Muscle of leg (tissue), 16 donors: Measurements from ENCODE around the gene FAM83E. TPM values are rescaled to one million over a fixed set of nuclear protein-coding genes. Genes with fewer than 3 reads are reported as not detected.
"Not testable (repeated sequence)": the region's sequence is repeated elsewhere in the genome, so short reads cannot be mapped to it uniquely, and the experiment has no call there.

Source experiments
- DNase-seq: peaks from one replicate; pipeline ENCODE4 v3.0.0; 2013
- H3K27ac ChIP-seq: one replicate; pipeline ENCODE4 v1.5.1; 2013; ENCODE audit warnings: mild to moderate bottlenecking, low read length, control low read depth
- H3K27me3 ChIP-seq: one replicate; pipeline ENCODE4 v1.6.1; 2013; ENCODE audit warnings: low read length; ENCODE audit not compliant: control insufficient read depth, insufficient read depth
- H3K36me3 ChIP-seq: one replicate; pipeline ENCODE4 v1.6.1; 2013; ENCODE audit warnings: low read length; ENCODE audit not compliant: control insufficient read depth, insufficient read depth
- H3K4me1 ChIP-seq: one replicate; pipeline ENCODE4 v1.6.1; 2013; ENCODE audit warnings: low read length; ENCODE audit not compliant: control insufficient read depth, insufficient read depth
- H3K4me3 ChIP-seq: one replicate; pipeline ENCODE4 v1.5.1; 2013; ENCODE audit warnings: low read length, control low read depth
- H3K9me3 ChIP-seq: replicated peaks from 2 replicates; pipeline ENCODE4 v1.6.1; 2013; ENCODE audit warnings: low read depth, low read length; ENCODE audit not compliant: control insufficient read depth
- WGBS: methylation state at CpG from one replicate; pipeline ENCODE4 v1.1.5; 2013; ENCODE audit warnings: missing lambda C conversion rate; ENCODE audit not compliant: insufficient coverage; 5-methylcytosine and 5-hydroxymethylcytosine counted together
- long read RNA-seq, 11 donors: transcript quantifications; one replicate each; lab custom pipeline, GENCODE V29; 2026
- polyA plus RNA-seq, 8 donors: library from polyadenylated mRNA; unstranded; fragments of 120-200 nt; gene quantifications; one replicate each; pipeline versions ENCODE4 v1.2.1 to v1.2.3, GENCODE V29; 2013; ENCODE audit warnings: inconsistent platforms in 1 of 8, low replicate concordance in 1 of 8; ENCODE audit not compliant: insufficient read length in 8 of 8, insufficient read depth in 1 of 8
- total RNA-seq: library from RNA; stranded (reverse); fragments of 120-200 nt; gene quantifications from one replicate; pipeline ENCODE4 v1.2.4, GENCODE V29; 2013

The FAM83E gene
- total RNA-seq (0.13 TPM), polyA plus RNA-seq (1 to 10 TPM in 1 of 8 donors, under 1 TPM in 6, not detected in 1; 0.11 to 1.2 (median 0.18) TPM)
- long read RNA-seq, donor 1, result 0 reads
- long read RNA-seq, donor 2, result 0 reads
- long read RNA-seq, donor 3, result 0 reads
- long read RNA-seq, donor 4, result 0 reads
- long read RNA-seq, donor 5, result 0 reads
- long read RNA-seq, donor 6, result 0 reads
- long read RNA-seq, donor 7, result 0 reads
- long read RNA-seq, donor 8, result 0 reads
- long read RNA-seq, donor 9, result 0 reads
- long read RNA-seq, donor 10, result 0 reads
- long read RNA-seq, donor 11, result 0 reads

- Histone ChIP-seq H3K4me1 (peaks cover 37% of the 10 kb centered on the region), H3K9me3 (no peaks in the 10 kb centered on the region), H3K27me3 (no peaks in the 10 kb centered on the region), H3K4me3 (no peak within 1 kb of the TSS), H3K36me3 (peaks cover 36% of the 10 kb centered on the region), H3K27ac (no peak within 1 kb of the TSS)
- 34% methylated on average over 16 of the region's 31 CpGs for WGBS
- DNase-seq, result peak; percentile 32
These were observed at the start of gene FAM83E for GRCh38 chr19:48614436-48615230. Gene FAM83E (minus strand): TSS chr19:48615076. CDS start chr19:48613372, 1,704 bp downstream.

- Histone ChIP-seq H3K27ac (no peak overlapping the region), H3K4me3 (no peak overlapping the region), H3K36me3 (no peaks in the 10 kb centered on the region), H3K27me3 (no peaks in the 10 kb centered on the region), H3K4me1 (peaks cover 7% of the 10 kb centered on the region), H3K9me3 (no peaks in the 10 kb centered on the region)
- 70% methylated on average over 8 of the region's 14 CpGs for WGBS
- DNase-seq, result no peak
These were observed 49.6 kb upstream of the FAM83E start for GRCh38 chr19:48664476-48664875.

GRCh38 chr19:48663667-48664066 is 48.8 kb upstream of the FAM83E start:
- no peak overlapping the region for H3K4me3 ChIP-seq
- no peak overlapping the region for H3K27ac ChIP-seq
- H3K27me3 ChIP-seq, result no peaks in the 10 kb centered on the region
- peaks cover 7% of the 10 kb centered on the region for H3K4me1 ChIP-seq
- no peaks in the 10 kb centered on the region for H3K9me3 ChIP-seq
- no peaks in the 10 kb centered on the region for H3K36me3 ChIP-seq
- DNase-seq, result no peak
- 84% methylated on average over 3 of the region's 4 CpGs for WGBS

GRCh38 chr19:48661711-48662090 is 46.8 kb upstream of the FAM83E start:
- H3K27ac ChIP-seq, result no peak overlapping the region
- WGBS, result 93% methylated on average over 50 of the region's 50 CpGs
- H3K4me3 ChIP-seq, result no peak overlapping the region
- no peaks in the 10 kb centered on the region for H3K9me3 ChIP-seq
- peaks cover 13% of the 10 kb centered on the region for H3K4me1 ChIP-seq
- DNase-seq, result no peak
- H3K36me3 ChIP-seq, result no peaks in the 10 kb centered on the region
- no peaks in the 10 kb centered on the region for H3K27me3 ChIP-seq

- H3K4me1 ChIP-seq, result peaks cover 15% of the 10 kb centered on the region
- DNase-seq, result peak; percentile 91
- WGBS, result 81% methylated on average over 28 of the region's 35 CpGs
- H3K27me3 ChIP-seq, result no peaks in the 10 kb centered on the region
- H3K9me3 ChIP-seq, result no peaks in the 10 kb centered on the region
- peak overlapping the region; percentile 65 for H3K27ac ChIP-seq
- no peak overlapping the region for H3K4me3 ChIP-seq
- H3K36me3 ChIP-seq, result no peaks in the 10 kb centered on the region
These were observed 46.2 kb upstream of the FAM83E start for GRCh38 chr19:48660852-48661710.

- Histone ChIP-seq H3K4me1 (peaks cover 18% of the 10 kb centered on the region), H3K9me3 (no peaks in the 10 kb centered on the region), H3K27ac (no peak overlapping the region), H3K36me3 (no peaks in the 10 kb centered on the region), H3K4me3 (no peak overlapping the region), H3K27me3 (no peaks in the 10 kb centered on the region)
- DNase-seq, result no peak
- 25% methylated on average over 1 of the region's 5 CpGs for WGBS
These were observed 44.9 kb upstream of the FAM83E start for GRCh38 chr19:48659768-48660167.

- no peaks in the 10 kb centered on the region for H3K9me3 ChIP-seq
- no peak overlapping the region for H3K4me3 ChIP-seq
- WGBS, result 80% methylated on average over 1 of the region's 6 CpGs
- no peaks in the 10 kb centered on the region for H3K27me3 ChIP-seq
- no peak for DNase-seq
- H3K36me3 ChIP-seq, result no peaks in the 10 kb centered on the region
- H3K27ac ChIP-seq, result no peak overlapping the region
- peaks cover 26% of the 10 kb centered on the region for H3K4me1 ChIP-seq
These were observed 43.6 kb upstream of the FAM83E start for GRCh38 chr19:48658483-48658882.

- H3K9me3 ChIP-seq, H3K36me3 ChIP-seq, H3K4me3 ChIP-seq, H3K27me3 ChIP-seq, H3K27ac ChIP-seq, DNase-seq: not testable (repeated sequence)
- 80% methylated on average over 1 of the region's 5 CpGs for WGBS
- peaks cover 26% of the 10 kb centered on the region for H3K4me1 ChIP-seq
These were observed 43.0 kb upstream of the FAM83E start for GRCh38 chr19:48657828-48658227.

- H3K27me3 ChIP-seq, result no peaks in the 10 kb centered on the region
- WGBS, result 32% methylated on average over 11 of the region's 16 CpGs
These were observed 42.1 kb upstream of the FAM83E start for GRCh38 chr19:48656840-48657474.

More at GRCh38 chr19:48656840-48657474, 42.1 kb upstream of the FAM83E start:
- Histone ChIP-seq H3K27ac (peak overlapping the region; percentile 55), H3K36me3 (no peaks in the 10 kb centered on the region), H3K4me1 (peaks cover 26% of the 10 kb centered on the region), H3K9me3 (no peaks in the 10 kb centered on the region), H3K4me3 (no peak overlapping the region)
- peak; percentile 77 for DNase-seq
